Measurements from ENCODE around the gene NLRP2B.

- TF ChIP-seq CTCF (IDR thresholded peaks at IDR 0.05) (no peak), POLR2AphosphoS5 (IDR thresholded peaks at IDR 0.05) (no peak), EP300 (IDR thresholded peaks at IDR 0.05) (no peak), POLR2A (IDR thresholded peaks at IDR 0.05) (no peak)
Measured at GRCh38 chrX:57651169-57651919, 28.7 kb downstream of the NLRP2B start.
